ENCODE measurements around the gene SPTBN5.

SPTBN5 gene

GRCh38 chr15:41928100-41928499, 34.2 kb upstream of the SPTBN5 start:
- no peak for DNase-seq (ENCODE audit: extremely low spot score)
- ChIA-PET POLR2A (interaction anchor here (2.8 kb wide), 1 partner anchor 44 kb away, joined by 6 read pairs; the partner anchor contains the start of gene EHD4), CTCF (interaction anchor here (1.4 kb wide), 1 partner anchor 14 kb away, joined by 4 read pairs; no protein-coding TSS in a partner anchor)
- TF ChIP-seq CTCF (IDR thresholded peaks at IDR 0.05; ENCODE audit: control extremely low read depth, extremely low read depth, low read depth, missing control alignments): no peak

- CTCF ChIA-PET: no interaction called here
- TF ChIP-seq CTCF (IDR thresholded peaks at IDR 0.05; ENCODE audit: control extremely low read depth, extremely low read depth, low read depth, missing control alignments): no peak
- POLR2A ChIA-PET: no interaction called here
- DNase-seq (ENCODE audit: extremely low spot score): no peak
Measured at GRCh38 chr15:41927536-41927935, 33.7 kb upstream of the SPTBN5 start.

- DNase-seq (ENCODE audit: extremely low spot score): no peak
- POLR2A ChIA-PET: no interaction called here
- CTCF ChIA-PET: interaction anchor here (1.3 kb wide), 1 partner anchor 11 kb away, joined by 3 read pairs; no protein-coding TSS in a partner anchor
- TF ChIP-seq CTCF (IDR thresholded peaks at IDR 0.05; ENCODE audit: control extremely low read depth, extremely low read depth, low read depth, missing control alignments): no peak
Measured at GRCh38 chr15:41926185-41927056, 32.6 kb upstream of the SPTBN5 start.

- ChIA-PET POLR2A (no interaction called here), CTCF (interaction anchor here (1.0 to 2.1 kb wide), 2 partner anchors 10 to 47 kb away, joined by 4 read pairs; partner anchors contain the start of gene EHD4)
- TF ChIP-seq CTCF (IDR thresholded peaks at IDR 0.05; ENCODE audit: control extremely low read depth, extremely low read depth, low read depth, missing control alignments): no peak
- no peak for DNase-seq (ENCODE audit: extremely low spot score)
Measured at GRCh38 chr15:41925086-41925608, 31.3 kb upstream of the SPTBN5 start.

GRCh38 chr15:41923401-41923997, 29.6 kb upstream of the SPTBN5 start:
- DNase-seq (ENCODE audit: extremely low spot score): no peak
- TF ChIP-seq CTCF (IDR thresholded peaks at IDR 0.05; ENCODE audit: control extremely low read depth, extremely low read depth, low read depth, missing control alignments): no peak
- CTCF ChIA-PET: interaction anchor here (1.0 to 2.1 kb wide), 6 partner anchors 13 to 151 kb away, joined by 3 to 6 read pairs (median 4); partner anchors contain the start of gene EHD4
- POLR2A ChIA-PET: no interaction called here

GRCh38 chr15:41922353-41922752, 28.5 kb upstream of the SPTBN5 start:
- no peak for TF ChIP-seq CTCF (IDR thresholded peaks at IDR 0.05; ENCODE audit: control extremely low read depth, extremely low read depth, low read depth, missing control alignments)
- DNase-seq (ENCODE audit: extremely low spot score): no peak
- ChIA-PET POLR2A (no interaction called here), CTCF (interaction anchor here (1.0 to 2.5 kb wide), 4 partner anchors 15 to 149 kb away, joined by 3 to 12 read pairs (median 4); partner anchors contain the start of gene MAPKBP1)

All from GM10248 (cell line).